Esophagus mucosa (tissue), 1 donor: ENCODE measurements around the gene CLDN19. TPM values are rescaled to one million over a fixed set of nuclear protein-coding genes. Genes with fewer than 3 reads are reported as not detected.
A peak's percentile ranks its signal among the peaks of the same experiment; 100 is the strongest.

Experiments used
- ATAC-seq: fragments of 200-7000 bp; cut with Tn5 transposase; one replicate; pipeline ENCODE4 v1.9.1; 2020
- total RNA-seq: library from RNA; stranded (reverse); gene quantifications from one replicate; pipeline ENCODE4 v1.2.4, GENCODE V29; 2023
- donor health status: DM: yes; HTN: yes; CAD: no.

The CLDN19 gene
- total RNA-seq = not detected

GRCh38 chr1:42739753-42740700, at the start of gene CLDN19:
CLDN19 (minus strand) TSS chr1:42740236; CDS start chr1:42740063, 173 bp downstream.
- no peak for ATAC-seq

- no peak for ATAC-seq
These were observed 48.0 kb upstream of the CLDN19 start for GRCh38 chr1:42788021-42788420.

GRCh38 chr1:42786097-42786496, 46.1 kb upstream of the CLDN19 start:
- no peak for ATAC-seq

- ATAC-seq = peak; percentile 19
These were observed 45.1 kb upstream of the CLDN19 start, which contains the start of gene TMEM269 for GRCh38 chr1:42784946-42785693. TMEM269 (plus strand) TSS chr1:42784991; CDS start chr1:42789894, 4,903 bp downstream.

- ATAC-seq = peak; percentile 10
These were observed 44.5 kb upstream of the CLDN19 start for GRCh38 chr1:42784547-42784945.

GRCh38 chr1:42783092-42783491, 43.1 kb upstream of the CLDN19 start:
- no peak for ATAC-seq

- ATAC-seq = no peak
These were observed 40.1 kb upstream of the CLDN19 start for GRCh38 chr1:42780176-42780575.

- no peak for ATAC-seq
These were observed 39.7 kb upstream of the CLDN19 start for GRCh38 chr1:42779725-42780124.

- peak; percentile 65 for ATAC-seq
These were observed 37.8 kb upstream of the CLDN19 start for GRCh38 chr1:42777852-42778251.

- no peak for ATAC-seq
These were observed 36.5 kb upstream of the CLDN19 start for GRCh38 chr1:42776502-42776901.

- no peak for ATAC-seq
These were observed 35.0 kb upstream of the CLDN19 start for GRCh38 chr1:42774928-42775526.

- ATAC-seq = no peak
These were observed 33.4 kb upstream of the CLDN19 start for GRCh38 chr1:42773420-42773819.

- no peak for ATAC-seq
These were observed 29.8 kb upstream of the CLDN19 start for GRCh38 chr1:42769811-42770210.

- no peak for ATAC-seq
These were observed 28.1 kb upstream of the CLDN19 start for GRCh38 chr1:42768172-42768571.

GRCh38 chr1:42767510-42768000, 27.5 kb upstream of the CLDN19 start:
- ATAC-seq = no peak

GRCh38 chr1:42766741-42767509, 26.9 kb upstream of the CLDN19 start, which contains the start of the genes C1orf50 and P3H1:
C1orf50 (plus strand) TSS chr1:42767249; CDS start chr1:42767312, 63 bp downstream.
P3H1 (minus strand) TSS chr1:42767028; CDS start chr1:42766971, 57 bp downstream.
- ATAC-seq = peak; percentile 98

GRCh38 chr1:42765832-42766740, 26.1 kb upstream of the CLDN19 start:
- no peak for ATAC-seq

- no peak for ATAC-seq
These were observed 25.2 kb upstream of the CLDN19 start for GRCh38 chr1:42765269-42765668.

GRCh38 chr1:42762269-42762668, 22.2 kb upstream of the CLDN19 start:
- ATAC-seq = no peak

- no peak for ATAC-seq
These were observed 21.5 kb upstream of the CLDN19 start for GRCh38 chr1:42761567-42761966.

GRCh38 chr1:42759114-42759513, 19.1 kb upstream of the CLDN19 start:
- no peak for ATAC-seq
